HL-60/S4 treated with phorbol 12-myristate 13-acetate at 8.2 ng/mL for 4 days and 3 days (cell line): ENCODE measurements around the gene ZDHHC18.
"Not testable (repeated sequence)": the region's sequence is repeated elsewhere in the genome, so short reads cannot be mapped to it uniquely, and the experiment has no call there.

Source experiments
- in situ Hi-C: fragments of 300-500 bp; cut with MboI; formaldehyde crosslinking; loops from 2 replicates; pipeline ENCODE4 v1.15.0; 2022; ENCODE audit warnings: low sequenced_read_pairs

The ZDHHC18 gene

DNA sequence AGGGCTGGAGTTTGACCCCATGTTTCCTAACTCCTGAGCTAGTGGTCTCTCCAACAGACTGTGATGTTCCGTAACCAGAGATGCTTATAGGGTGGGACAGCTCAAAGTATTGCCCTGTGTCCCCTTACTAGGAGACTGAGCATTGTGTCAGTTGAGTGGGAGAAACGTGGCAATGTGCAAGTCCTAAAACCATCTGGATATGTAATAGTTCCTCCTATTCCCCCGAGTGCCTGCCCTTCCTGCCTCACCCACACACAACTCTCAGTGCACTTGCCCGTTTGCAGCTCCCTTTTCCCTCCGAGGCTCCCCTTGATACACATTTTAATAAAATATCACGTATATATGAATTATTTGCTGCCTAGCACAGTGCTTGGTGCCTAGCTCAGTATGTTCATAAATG is 35.3 kb upstream of the ZDHHC18 start:
- in situ Hi-C loops: loop anchor here (10.0 kb wide), 1 partner anchor 186 kb away; no protein-coding TSS in a partner anchor

DNA sequence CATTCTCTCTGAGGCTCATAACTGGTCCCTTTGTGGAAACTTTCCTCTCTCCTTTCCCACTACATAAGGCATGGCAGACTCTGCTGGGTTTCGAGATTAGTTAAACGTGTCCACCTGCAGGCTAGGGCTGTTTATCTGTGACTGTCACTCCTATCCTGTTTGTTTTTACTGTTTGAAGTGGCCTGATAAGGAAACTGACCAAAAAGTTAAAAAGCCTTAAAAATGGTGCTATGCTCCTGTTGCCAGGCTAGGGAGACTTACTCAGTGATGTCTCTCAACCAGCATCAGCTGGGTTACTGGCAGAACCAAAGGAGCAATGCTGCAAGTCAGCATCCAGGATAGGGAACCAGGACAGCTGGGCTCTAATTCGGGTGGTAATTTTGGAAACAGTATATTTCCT is 34.9 kb upstream of the ZDHHC18 start:
- in situ Hi-C loops: loop anchor here (10.0 kb wide), 1 partner anchor 187 kb away; no protein-coding TSS in a partner anchor

- in situ Hi-C loops: loop anchor here (10.0 kb wide), 1 partner anchor 188 kb away; no protein-coding TSS in a partner anchor
Measured at GRCh38 chr1:26792924-26793323, 33.6 kb upstream of the ZDHHC18 start.

DNA sequence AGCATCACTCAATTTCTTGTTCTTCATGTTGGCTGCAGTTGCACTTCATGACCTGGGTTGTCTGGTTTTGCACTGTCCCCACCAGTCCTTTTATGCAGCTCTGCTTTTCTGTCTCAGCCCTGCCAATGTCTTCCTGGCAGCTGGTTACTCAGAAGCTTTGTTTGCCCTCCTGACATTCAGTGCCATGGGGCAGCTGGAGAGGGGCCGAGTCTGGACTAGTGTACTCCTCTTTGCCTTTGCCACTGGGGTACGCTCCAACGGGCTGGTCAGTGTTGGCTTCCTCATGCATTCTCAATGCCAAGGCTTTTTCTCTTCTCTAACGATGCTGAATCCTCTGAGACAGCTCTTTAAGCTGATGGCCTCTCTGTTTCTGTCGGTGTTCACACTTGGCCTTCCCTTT is 32.1 kb upstream of the ZDHHC18 start:
- in situ Hi-C loops: loop anchor here (10.0 kb wide), 1 partner anchor 190 kb away; no protein-coding TSS in a partner anchor

- in situ Hi-C loops: loop anchor here (10.0 kb wide), 1 partner anchor 193 kb away; no protein-coding TSS in a partner anchor
Measured at GRCh38 chr1:26797627-26798026, 28.9 kb upstream of the ZDHHC18 start.

DNA sequence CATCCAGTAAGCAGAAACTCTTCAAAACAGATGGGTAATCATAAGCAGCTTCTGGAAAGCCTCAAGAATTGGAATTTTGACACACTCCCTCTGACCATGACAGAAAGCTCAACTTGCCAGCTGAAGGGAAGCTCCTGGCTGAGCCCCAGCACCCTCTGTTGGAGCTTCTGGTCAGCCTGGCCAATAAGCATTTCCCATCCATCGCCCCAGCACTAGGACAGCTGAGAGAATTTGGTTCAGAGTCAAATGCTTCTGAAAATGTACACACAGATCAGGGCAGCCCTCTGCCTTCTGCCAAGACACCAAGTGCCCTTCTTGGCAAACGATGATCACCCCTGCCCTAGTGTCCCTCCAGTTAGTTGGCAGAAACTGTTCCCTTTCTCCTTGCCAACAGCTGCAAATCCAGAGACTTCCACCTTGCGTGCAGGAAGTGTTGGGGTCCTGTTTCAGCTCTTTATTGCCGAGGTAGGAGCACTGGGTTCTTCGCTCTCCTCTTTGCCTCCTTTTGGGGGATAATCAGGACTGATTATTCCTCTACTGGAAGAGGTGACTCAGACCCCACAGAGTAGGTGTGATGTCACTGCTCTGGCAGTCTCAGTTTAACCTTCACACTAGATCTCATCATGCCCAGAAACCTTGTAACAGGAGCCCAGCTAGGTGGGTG is 26.9 kb upstream of the ZDHHC18 start:
- in situ Hi-C loops: loop anchor here (10.0 kb wide), 1 partner anchor 195 kb away; no protein-coding TSS in a partner anchor

DNA sequence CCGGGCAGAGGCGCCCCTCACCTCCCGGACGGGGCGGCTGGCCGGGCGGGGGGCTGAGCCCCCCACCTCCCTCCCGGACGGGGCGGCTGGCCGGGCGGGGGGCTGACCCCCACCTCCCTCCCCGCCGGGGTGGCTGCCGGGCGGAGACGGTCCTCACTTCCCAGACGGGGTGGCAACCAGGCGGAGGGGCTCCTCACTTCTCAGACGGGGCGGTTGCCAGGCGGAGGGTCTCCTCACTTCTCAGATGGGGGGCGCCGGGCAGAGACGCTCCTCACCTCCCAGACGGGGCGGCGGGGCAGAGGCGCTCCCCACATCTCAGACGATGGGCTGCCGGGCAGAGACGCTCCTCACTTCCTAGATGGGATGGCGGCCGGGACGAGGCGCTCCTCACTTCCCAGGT is 22.6 kb upstream of the ZDHHC18 start:
- in situ Hi-C loops: not testable (repeated sequence)

GRCh38 chr1:26810105-26810504 is 16.4 kb upstream of the ZDHHC18 start:
- in situ Hi-C loops: not testable (repeated sequence)

DNA sequence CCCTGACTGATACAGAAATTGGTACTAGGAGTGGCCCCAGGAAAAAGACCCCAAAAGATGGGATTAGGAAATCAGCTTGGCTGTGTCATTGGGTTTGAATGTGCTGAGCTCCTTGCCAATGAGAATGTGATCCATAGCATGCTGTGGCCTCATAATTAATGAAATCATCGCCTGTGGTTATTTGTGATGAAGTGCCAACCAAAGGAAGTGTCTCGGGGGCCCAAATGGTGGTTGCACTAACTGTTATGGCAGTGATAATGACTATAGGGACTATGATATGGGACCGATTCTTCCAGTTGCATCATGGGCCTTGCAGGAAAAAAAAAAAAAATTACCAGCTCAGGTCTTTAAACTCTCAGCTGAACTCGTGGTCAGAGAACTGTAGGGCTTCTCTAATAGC is 15.4 kb upstream of the ZDHHC18 start:
- in situ Hi-C loops: no loop called here

GRCh38 chr1:26811708-26812107 is 14.8 kb upstream of the ZDHHC18 start:
- in situ Hi-C loops: no loop called here

GRCh38 chr1:26814377-26814776 is 12.1 kb upstream of the ZDHHC18 start:
- in situ Hi-C loops: no loop called here

DNA sequence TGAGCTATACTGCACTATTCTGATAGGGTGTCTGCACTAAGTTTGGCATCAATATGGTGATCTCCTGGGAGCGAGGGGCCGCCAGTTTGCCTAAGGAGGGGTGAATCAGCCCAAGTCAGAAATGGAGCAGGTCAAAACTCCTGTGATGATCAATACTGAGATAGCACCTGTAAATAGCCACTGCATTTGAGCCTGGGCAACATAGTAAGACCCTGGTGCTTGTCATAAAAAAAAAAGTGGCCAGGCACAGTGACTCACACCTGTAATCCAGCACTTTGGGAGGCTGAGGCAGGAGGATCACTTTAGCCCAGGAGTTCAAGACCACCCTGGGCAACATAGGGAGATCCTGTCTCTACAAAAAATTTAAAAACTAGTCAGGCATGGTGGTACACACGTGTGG is 11.6 kb upstream of the ZDHHC18 start:
- in situ Hi-C loops: no loop called here

GRCh38 chr1:26820784-26821269 is 5.7 kb upstream of the ZDHHC18 start:
- in situ Hi-C loops: no loop called here

DNA sequence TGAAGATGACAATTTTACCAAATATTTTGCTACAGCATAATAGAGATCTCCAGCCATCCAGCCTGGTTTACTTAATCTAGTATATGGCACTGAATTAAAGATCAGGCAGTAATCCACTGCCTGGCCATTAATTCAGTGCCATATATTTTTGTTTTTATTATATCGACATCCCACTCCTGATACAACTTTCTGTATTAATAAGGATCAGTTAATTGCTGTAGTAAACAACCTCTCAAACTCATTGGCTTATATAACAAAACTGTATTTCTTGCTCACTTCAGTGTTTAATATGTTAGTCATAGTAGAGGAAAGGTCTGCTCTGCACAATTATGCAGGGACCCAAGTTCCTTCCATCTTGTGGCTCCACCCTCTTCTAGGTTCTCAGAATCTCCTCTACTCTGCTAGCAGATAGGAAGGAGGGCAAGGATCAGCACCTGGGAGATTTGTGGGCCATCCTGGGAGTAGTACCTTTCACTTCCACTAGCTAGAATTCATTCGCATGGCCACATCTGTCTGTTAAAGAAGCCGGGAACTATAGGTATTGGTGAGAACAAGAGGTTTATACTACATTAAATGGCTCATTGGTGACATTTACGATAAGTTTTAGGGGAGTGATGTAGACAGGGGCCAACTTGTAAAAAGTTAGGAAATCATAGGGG is 3.6 kb upstream of the ZDHHC18 start:
- in situ Hi-C loops: no loop called here

- in situ Hi-C loops: no loop called here
Measured at GRCh38 chr1:26824731-26825130, 1.8 kb upstream of the ZDHHC18 start.

- in situ Hi-C loops: no loop called here
Measured at GRCh38 chr1:26827106-26827604, 667 bp downstream of the ZDHHC18 start.

- in situ Hi-C loops: no loop called here
Measured at GRCh38 chr1:26827663-26828062, 1.2 kb downstream of the ZDHHC18 start.

DNA sequence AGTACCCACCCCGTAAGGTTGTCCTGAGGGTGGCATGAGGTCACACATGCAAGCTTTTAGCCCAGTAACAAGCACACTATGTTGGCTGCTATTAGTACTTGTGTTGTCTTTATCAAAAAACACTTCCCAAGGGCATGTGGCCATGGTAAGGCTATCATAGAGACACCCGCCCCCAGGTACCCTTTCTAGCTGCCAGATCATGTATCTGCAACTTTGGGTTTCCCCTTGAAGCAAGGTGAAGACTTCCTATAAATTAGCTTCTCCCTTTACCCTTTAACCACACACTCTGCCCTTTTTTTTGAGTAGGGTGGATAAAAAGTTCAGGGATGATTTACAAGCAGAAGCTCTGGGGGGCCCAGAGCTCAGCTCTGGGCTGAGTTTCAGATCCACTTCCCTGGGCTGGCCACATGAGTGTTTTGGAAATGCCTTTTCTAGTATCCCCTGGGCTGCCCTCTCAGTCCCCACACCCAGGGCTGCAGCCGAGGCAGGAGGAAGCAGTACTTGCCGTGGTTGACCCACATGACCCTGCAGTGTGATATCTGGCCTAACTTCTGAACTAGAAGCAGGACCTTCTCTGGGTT is 2.0 kb downstream of the ZDHHC18 start:
- in situ Hi-C loops: no loop called here

- in situ Hi-C loops: no loop called here
Measured at GRCh38 chr1:26829184-26829911, 2.9 kb downstream of the ZDHHC18 start.

GRCh38 chr1:26831059-26831458 is 4.6 kb downstream of the ZDHHC18 start:
- in situ Hi-C loops: no loop called here
